Measurements from ENCODE around the gene ANO2.

The ANO2 gene

GRCh38 chr12:5582018-5582417 is 363.0 kb downstream of the ANO2 start:
- DNase-seq (ENCODE audit: low read depth in 2 of 2): no peak

DNA sequence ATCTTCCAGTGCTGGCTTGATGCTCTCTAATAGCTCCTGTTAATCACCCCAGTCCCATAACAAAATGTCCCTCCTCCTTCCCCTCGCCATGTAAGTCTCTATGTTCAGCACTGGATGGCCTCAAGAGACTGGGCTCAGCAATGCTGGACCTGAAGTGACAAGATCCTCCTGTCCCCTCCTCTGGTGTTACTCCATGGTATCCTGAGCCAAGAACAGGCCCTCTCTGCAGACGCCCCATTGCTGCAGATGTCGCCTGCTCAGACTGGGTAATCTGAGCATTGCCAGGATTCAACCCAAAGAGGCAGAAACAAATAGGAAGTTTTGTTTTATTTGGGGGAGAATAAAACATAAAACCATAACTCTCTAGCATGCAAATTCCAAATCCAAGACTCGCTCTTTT is 363.4 kb downstream of the ANO2 start:
- DNase-seq (ENCODE audit: low read depth in 2 of 2): no peak

DNA sequence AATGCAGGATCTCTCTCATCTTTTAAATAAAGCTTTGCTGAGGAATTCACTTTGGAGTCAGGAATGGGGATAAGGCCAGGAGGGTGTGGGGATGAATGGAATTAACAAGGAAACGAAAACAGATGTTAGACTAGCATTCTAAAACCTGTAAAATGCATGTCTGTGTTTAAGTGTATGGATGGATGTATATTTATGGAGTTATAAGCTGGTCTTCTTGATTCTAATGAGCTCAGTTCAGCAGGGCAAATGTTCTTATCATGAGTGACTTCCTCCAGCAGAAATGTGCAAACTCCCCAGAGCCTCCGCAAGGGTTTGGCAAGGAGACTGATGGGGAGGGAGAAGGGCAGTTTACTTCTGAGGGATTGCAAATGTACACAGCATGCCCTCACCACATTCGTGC is 364.0 kb downstream of the ANO2 start:
- DNase-seq (ENCODE audit: low read depth in 2 of 2): no peak

- no peak for DNase-seq (ENCODE audit: low read depth in 2 of 2)
These were observed 366.3 kb downstream of the ANO2 start for GRCh38 chr12:5578775-5579174.

- no peak for DNase-seq (ENCODE audit: low read depth in 2 of 2)
These were observed 367.3 kb downstream of the ANO2 start for GRCh38 chr12:5577741-5578140.

DNA sequence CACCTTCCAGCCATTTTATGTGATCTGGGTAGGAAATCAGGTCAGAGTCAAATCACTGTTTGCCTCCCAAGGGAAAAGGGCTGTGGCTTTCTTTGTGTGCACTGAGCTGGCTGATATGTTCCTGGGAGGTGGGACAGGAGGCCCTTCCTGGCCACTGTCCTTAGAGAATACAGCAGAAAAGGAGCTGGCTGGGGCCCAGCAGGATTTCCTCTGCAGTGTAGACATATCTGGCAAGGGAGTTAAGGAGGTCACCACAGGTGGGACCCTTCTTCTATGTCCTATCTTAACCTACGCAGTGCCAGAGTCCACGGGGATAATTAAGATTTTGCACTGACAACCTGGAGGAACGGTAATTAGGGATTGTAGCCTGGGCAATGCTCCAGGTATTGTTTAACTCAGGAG is 367.8 kb downstream of the ANO2 start:
- no peak for DNase-seq (ENCODE audit: low read depth in 2 of 2)

GRCh38 chr12:5575987-5576386 is 369.1 kb downstream of the ANO2 start:
- no peak for DNase-seq (ENCODE audit: low read depth in 2 of 2)

DNA sequence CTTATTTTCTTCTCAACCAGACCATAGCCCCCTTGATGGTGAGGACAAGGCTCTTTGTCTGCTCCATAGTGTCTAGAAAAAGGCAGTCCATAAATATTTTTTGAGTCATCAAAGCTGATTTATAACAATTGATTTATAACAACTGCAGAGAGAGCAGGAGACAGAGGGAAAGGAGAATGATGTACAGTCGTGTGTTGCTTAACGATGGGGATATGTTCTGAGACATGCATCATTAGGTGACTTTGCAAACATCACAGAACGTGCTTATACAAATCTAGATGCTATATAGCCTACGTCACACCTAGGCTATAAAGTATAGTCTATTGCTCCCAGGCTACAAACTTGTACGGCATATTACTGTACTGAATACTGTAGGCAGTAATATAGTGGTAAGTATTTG is 369.8 kb downstream of the ANO2 start:
- no peak for DNase-seq (ENCODE audit: low read depth in 2 of 2)

- no peak for DNase-seq (ENCODE audit: low read depth in 2 of 2)
These were observed 371.7 kb downstream of the ANO2 start for GRCh38 chr12:5573390-5573789.

- no peak for DNase-seq (ENCODE audit: low read depth in 2 of 2)
These were observed 373.9 kb downstream of the ANO2 start for GRCh38 chr12:5571115-5571514.

- no peak for DNase-seq (ENCODE audit: low read depth in 2 of 2)
These were observed 374.6 kb downstream of the ANO2 start for GRCh38 chr12:5570416-5570815.

- no peak for DNase-seq (ENCODE audit: low read depth in 2 of 2)
These were observed 376.6 kb downstream of the ANO2 start for GRCh38 chr12:5568325-5568981.

DNA sequence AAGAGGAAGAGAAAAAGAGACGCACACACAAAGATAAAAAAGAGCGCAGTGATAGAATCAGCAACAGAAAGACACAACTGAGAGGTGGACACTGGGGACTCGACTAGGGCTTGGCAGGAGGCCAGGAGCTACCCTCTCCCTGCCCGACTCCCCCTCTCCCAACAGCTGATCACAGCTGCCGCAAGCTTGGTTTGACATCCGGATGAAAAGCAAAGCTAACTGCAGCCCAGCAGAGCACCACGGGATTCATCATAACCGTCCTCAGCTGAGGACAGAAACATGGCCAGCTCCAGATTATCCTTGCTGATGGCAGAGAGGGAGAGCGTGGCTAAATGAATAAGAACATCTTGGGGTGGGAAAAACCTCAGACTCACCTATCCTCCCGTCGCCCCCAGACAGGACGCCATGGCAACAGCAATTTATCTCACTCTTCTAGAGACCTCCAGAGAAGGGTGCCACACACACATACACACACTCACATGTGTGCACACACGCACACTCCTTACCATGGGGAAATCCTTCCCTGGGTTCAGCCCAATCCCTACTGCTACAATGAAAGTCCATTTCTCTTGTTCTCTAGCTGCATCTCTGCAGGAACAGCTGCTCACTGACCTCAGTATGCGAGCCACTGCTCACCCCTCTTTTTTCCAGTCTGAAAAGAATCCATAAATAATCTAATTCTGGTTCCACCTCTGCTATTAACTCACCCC is 377.9 kb downstream of the ANO2 start:
- no peak for DNase-seq (ENCODE audit: low read depth in 2 of 2)

GRCh38 chr12:5565933-5566599 is 379.0 kb downstream of the ANO2 start:
- DNase-seq (ENCODE audit: low read depth in 2 of 2): no peak

DNA sequence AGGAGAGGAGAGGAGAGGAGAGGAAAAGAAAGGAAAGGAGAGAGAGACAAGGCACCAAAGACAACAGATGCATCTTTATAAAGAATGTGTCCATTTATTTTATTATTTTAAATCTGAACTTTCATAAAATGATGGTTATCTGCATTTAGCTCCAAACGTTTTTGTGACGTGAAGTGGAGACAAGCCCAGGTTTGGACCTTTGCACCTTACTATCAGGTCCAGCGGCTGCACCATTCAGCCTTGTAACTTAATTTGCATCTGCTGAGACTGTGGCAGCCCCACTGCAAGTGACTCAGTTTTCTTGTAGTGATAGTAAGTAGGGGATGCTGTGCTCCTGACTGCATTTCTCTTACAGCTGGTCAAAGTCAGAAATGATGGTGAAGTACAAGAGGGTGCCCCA is 382.5 kb downstream of the ANO2 start:
- no peak for DNase-seq (ENCODE audit: low read depth in 2 of 2)

DNA sequence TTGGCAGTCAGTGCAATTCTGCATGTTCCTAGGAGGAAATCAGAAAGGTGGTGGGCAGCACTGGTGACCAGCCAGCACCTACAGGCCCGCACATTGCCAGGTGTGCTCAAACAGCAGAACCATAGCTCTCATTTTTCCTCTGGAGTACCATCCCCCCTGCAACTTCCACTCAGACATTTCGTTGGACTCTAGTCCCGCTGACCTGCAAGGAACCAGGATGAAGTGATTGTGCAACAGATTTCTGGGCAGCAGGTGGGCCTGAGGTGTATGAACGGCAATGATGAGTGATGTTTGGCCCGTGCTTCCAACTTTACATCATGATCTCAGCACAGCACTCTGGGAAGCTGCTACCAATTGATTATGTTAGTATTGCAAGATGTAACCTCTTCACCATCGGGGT is 383.2 kb downstream of the ANO2 start:
- DNase-seq (ENCODE audit: low read depth in 2 of 2): no peak

GRCh38 chr12:5561057-5561456 is 384.0 kb downstream of the ANO2 start:
- no peak for DNase-seq (ENCODE audit: low read depth in 2 of 2)

DNA sequence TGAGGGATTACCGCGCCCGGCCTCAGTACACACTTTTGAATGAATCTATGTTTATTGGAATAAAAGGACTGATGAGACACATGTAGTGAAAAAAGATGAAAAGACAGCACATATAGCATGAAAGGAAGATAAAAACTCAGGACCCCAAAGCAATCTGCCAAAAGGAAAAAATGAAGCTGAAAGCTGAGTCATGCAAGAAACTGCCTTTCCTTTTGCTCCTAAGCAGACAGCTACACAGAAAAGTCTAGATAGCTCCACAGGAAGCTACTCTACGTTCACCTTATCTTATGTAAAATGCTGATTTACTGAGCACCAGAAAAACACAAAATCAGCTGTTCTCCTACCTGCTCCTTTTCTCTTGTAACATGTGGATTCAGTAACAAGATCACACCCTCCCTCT is 384.8 kb downstream of the ANO2 start:
- no peak for DNase-seq (ENCODE audit: low read depth in 2 of 2)

GRCh38 chr12:5557906-5558305 is 387.2 kb downstream of the ANO2 start:
- no peak for DNase-seq (ENCODE audit: low read depth in 2 of 2)

GRCh38 chr12:5556946-5557673 is 387.9 kb downstream of the ANO2 start:
- no peak for DNase-seq (ENCODE audit: low read depth in 2 of 2)

DNA sequence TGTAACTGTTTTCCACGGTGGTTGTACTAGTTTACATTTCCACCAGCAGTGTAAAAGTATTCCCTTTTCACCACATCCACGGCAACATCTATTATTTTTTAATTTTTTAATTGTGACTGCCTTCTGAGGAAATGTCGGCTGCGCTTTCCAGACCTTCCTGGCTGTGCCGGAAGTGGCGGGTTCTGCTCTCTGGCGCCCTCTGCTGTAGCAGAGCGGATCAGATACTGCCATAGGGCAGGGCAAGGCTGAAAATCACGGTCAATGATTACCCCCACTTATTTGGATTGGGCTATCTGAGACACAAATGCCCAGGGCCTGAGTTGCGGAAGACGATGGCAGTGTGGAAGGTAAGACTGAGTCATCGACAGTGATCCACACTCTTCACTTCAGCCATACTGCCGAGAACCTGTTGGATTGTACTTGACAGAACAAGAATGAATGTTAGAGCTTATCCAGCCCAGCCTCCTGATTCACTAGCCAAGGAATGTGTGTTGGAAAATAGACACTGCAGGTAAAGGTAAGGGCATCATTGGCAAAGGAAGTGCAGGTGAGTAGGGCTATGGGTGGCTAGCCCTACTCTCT is 388.9 kb downstream of the ANO2 start:
- DNase-seq (ENCODE audit: low read depth in 2 of 2): peak in 1 of 2 donors; percentile 17

- DNase-seq (ENCODE audit: low read depth in 2 of 2): no peak
These were observed 390.3 kb downstream of the ANO2 start for GRCh38 chr12:5554711-5555110.

Measured in stimulated activated CD4-positive, alpha-beta T cell treated with anti-CD3 and anti-CD28 coated beads, Interleukin-4, amount 100 ng/mL, for 48 hours (primary cell).